Colonic mucosa (tissue), 4 donors: ENCODE data around the gene MTX2. TPM values are rescaled to one million over a fixed set of nuclear protein-coding genes. Genes with fewer than 3 reads are reported as not detected.

Experiments used
- DNase-seq: peaks from one replicate; pipeline ENCODE4 v3.0.0-alpha.2; 2020
- H3K27ac ChIP-seq: fragments of 200-600 bp; one replicate; pipeline ENCODE4 v1.8.0; 2021
- H3K27me3 ChIP-seq: fragments of 200-600 bp; one replicate; pipeline ENCODE4 v1.8.0; 2021
- H3K36me3 ChIP-seq: fragments of 200-600 bp; one replicate; pipeline ENCODE4 v1.8.0; 2021
- H3K4me1 ChIP-seq: fragments of 200-600 bp; one replicate; pipeline ENCODE4 v1.8.0; 2021; ENCODE audit warnings: mild to moderate bottlenecking
- H3K4me3 ChIP-seq: fragments of 200-600 bp; one replicate; pipeline ENCODE4 v1.8.0; 2021
- H3K9ac ChIP-seq, 2 donors: one replicate each; pipeline ENCODE4 v1.7.0; 2013; ENCODE audit warnings: control low read depth in 2 of 2, low read depth in 2 of 2, low read length in 2 of 2
- H3K9me3 ChIP-seq: fragments of 200-600 bp; one replicate; pipeline ENCODE4 v1.8.0; 2021
- intact Hi-C: fragments of 100-400 bp; cut with DNase I; formaldehyde crosslinking; loops from one replicate; pipeline ENCODE4 v1.14.1; 2022
- total RNA-seq, 2 donors: library from RNA; stranded (reverse); fragmentation: NEBNext Ultra II Directional in 1 of 2; extraction: Animal tissue kit (Norgen Biotek cat#: 25700) in 1 of 2; gene quantifications; one replicate each; pipeline ENCODE4 v1.2.1, GENCODE V29; 2021
- TF ChIP-seq, protein P1 (sequence below): fragments of 200-600 bp; IDR thresholded peaks from one replicate; pipeline ENCODE4 v1.8.0; 2022; ENCODE audit warnings: antibody characterized with exemption, mild to moderate bottlenecking
- donor health status: healthy.
- donor health status: DM: no; HTN: no; CAD: no.
- donor health status: DM: no; HTN: no; CAD: no.

The MTX2 gene
- total RNA-seq, 2 donors from 2014 or later: 33.4 to 34.9 TPM

- TF ChIP-seq, protein P1, sequence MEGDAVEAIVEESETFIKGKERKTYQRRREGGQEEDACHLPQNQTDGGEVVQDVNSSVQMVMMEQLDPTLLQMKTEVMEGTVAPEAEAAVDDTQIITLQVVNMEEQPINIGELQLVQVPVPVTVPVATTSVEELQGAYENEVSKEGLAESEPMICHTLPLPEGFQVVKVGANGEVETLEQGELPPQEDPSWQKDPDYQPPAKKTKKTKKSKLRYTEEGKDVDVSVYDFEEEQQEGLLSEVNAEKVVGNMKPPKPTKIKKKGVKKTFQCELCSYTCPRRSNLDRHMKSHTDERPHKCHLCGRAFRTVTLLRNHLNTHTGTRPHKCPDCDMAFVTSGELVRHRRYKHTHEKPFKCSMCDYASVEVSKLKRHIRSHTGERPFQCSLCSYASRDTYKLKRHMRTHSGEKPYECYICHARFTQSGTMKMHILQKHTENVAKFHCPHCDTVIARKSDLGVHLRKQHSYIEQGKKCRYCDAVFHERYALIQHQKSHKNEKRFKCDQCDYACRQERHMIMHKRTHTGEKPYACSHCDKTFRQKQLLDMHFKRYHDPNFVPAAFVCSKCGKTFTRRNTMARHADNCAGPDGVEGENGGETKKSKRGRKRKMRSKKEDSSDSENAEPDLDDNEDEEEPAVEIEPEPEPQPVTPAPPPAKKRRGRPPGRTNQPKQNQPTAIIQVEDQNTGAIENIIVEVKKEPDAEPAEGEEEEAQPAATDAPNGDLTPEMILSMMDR: no peak
- Histone ChIP-seq H3K36me3 (no peaks in the 10 kb centered on the region), H3K9me3 (no peaks in the 10 kb centered on the region), H3K4me3 (no peak overlapping the region), H3K27me3 (no peaks in the 10 kb centered on the region), H3K27ac (no peak overlapping the region), H3K9ac (no peak overlapping the region), H3K4me1 (no peaks in the 10 kb centered on the region)
- intact Hi-C loops: no loop called here
- DNase-seq: no peak
These were observed 30.2 kb upstream of the MTX2 start for GRCh38 chr2:176239031-176239430.

GRCh38 chr2:176240301-176240700 lies 28.9 kb upstream of the MTX2 start:
- Histone ChIP-seq H3K27me3 (no peaks in the 10 kb centered on the region), H3K4me1 (no peaks in the 10 kb centered on the region), H3K4me3 (no peak overlapping the region), H3K36me3 (no peaks in the 10 kb centered on the region), H3K9ac (no peak overlapping the region), H3K27ac (no peak overlapping the region), H3K9me3 (no peaks in the 10 kb centered on the region)
- no peak for DNase-seq
- TF ChIP-seq, protein P1: no peak
- intact Hi-C loops: no loop called here

- DNase-seq: no peak
- no peaks in the 10 kb centered on the region for H3K27me3 ChIP-seq
- TF ChIP-seq, protein P1: no peak
- no peak overlapping the region for H3K9ac ChIP-seq
- H3K4me3 ChIP-seq: no peak overlapping the region
- H3K4me1 ChIP-seq: no peaks in the 10 kb centered on the region
- no peaks in the 10 kb centered on the region for H3K36me3 ChIP-seq
- H3K9me3 ChIP-seq: no peaks in the 10 kb centered on the region
- intact Hi-C loops: no loop called here
- no peak overlapping the region for H3K27ac ChIP-seq
These were observed 27.0 kb upstream of the MTX2 start for GRCh38 chr2:176242276-176242675.

DNA sequence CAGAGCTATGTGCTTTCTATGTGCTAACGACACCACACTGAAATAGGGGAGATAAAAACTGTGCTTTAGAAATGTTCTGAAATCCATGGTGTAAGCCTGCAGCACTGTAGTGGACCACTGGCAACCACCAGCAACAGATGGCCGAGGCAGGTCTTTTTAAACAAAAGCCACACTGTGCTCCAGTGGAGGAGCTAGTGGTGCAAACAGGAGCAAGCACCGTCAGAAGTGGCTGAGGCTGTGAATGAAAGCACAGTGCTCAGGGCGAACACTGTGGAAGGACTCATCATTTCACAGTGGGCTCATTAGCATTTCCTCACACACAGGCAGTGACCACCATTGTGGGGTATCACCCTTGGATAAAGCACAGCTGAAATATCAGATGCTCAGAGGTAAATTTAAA lies 22.9 kb upstream of the MTX2 start:
- no peak for DNase-seq
- TF ChIP-seq, protein P1: no peak
- no peak overlapping the region for H3K9ac ChIP-seq
- H3K4me1 ChIP-seq: no peaks in the 10 kb centered on the region
- H3K27ac ChIP-seq: no peak overlapping the region
- no peaks in the 10 kb centered on the region for H3K27me3 ChIP-seq
- H3K4me3 ChIP-seq: no peak overlapping the region
- no peaks in the 10 kb centered on the region for H3K36me3 ChIP-seq
- intact Hi-C loops: no loop called here
- H3K9me3 ChIP-seq: no peaks in the 10 kb centered on the region

DNA sequence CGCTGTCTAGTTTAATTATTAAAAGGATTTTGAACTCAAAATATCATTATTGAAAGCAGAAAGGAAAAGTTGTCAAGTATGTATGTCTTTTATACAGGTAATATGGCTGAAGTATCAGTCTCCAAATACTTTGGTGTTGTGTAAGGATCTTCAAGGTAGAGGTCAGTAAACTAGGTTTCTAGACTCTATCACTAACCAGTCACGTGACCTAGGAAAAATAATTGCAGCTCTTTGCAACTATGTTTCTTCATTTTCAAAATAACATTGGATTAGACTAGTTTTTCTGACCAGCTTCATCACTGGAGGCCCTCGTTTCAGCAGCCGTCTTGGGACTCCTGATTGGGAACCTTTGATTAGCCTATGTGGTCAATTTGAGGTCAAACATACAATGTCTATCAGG lies 21.4 kb upstream of the MTX2 start:
- no peaks in the 10 kb centered on the region for H3K27me3 ChIP-seq
- H3K4me1 ChIP-seq: no peaks in the 10 kb centered on the region
- no peak overlapping the region for H3K27ac ChIP-seq
- H3K9ac ChIP-seq: no peak overlapping the region
- H3K9me3 ChIP-seq: no peaks in the 10 kb centered on the region
- DNase-seq: no peak
- TF ChIP-seq, protein P1: no peak
- no peaks in the 10 kb centered on the region for H3K36me3 ChIP-seq
- H3K4me3 ChIP-seq: no peak overlapping the region
- intact Hi-C loops: no loop called here

DNA sequence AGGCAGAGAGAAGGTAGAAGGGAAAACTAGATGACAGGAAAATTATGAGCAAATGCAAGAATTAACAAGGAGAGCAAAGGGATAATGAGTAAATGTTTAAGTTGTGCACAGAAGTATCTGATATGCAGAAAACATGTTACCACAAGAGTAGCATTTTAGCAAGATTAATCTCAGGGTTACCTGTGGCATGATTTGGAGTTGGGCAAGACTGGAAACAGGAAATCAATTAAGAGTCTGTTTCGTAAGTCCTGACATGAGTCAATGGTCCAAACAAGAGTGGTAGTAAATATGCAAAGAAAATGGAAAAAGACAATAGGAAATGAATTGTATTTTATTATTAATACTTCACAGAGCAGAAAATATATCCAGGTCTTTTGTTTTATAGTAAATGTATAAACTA lies 17.3 kb upstream of the MTX2 start:
- Histone ChIP-seq H3K9ac (no peak overlapping the region), H3K4me3 (no peak overlapping the region), H3K9me3 (no peaks in the 10 kb centered on the region), H3K36me3 (no peaks in the 10 kb centered on the region), H3K27ac (no peak overlapping the region), H3K4me1 (no peaks in the 10 kb centered on the region), H3K27me3 (no peaks in the 10 kb centered on the region)
- TF ChIP-seq, protein P1: no peak
- intact Hi-C loops: no loop called here
- DNase-seq: no peak
